DND-41 (cell line): ENCODE data around the gene PTPRE.

Experiments used
- ATAC-seq: fragments of 200-7000 bp; cut with Tn5 transposase; 3 replicates; pipeline ENCODE4 v1.9.1; 2021; ENCODE audit warnings: low read depth; ENCODE audit not compliant: insufficient read depth
- DNase-seq: peaks from one replicate; pipeline ENCODE4 v3.0.0-alpha.2; 2020
- H2AFZ ChIP-seq: 2 replicates; pipeline ENCODE4 v1.6.0; 2012; ENCODE audit warnings: low read depth, low read length
- H3K27ac ChIP-seq: 2 replicates; pipeline ENCODE4 v1.5.1; 2012; ENCODE audit warnings: low read length, inconsistent platforms
- H3K27me3 ChIP-seq: fragments of 200-600 bp; sonication (generic); 2 replicates; pipeline ENCODE4 v1.6.0; 2012; ENCODE audit warnings: low read length, mild to moderate bottlenecking, inconsistent platforms; ENCODE audit not compliant: insufficient read depth, poor library complexity
- H3K36me3 ChIP-seq: 2 replicates; pipeline ENCODE4 v1.5.1; 2012; ENCODE audit warnings: low read length, inconsistent platforms; ENCODE audit not compliant: insufficient read depth
- H3K4me1 ChIP-seq: 2 replicates; pipeline ENCODE4 v1.5.1; 2012; ENCODE audit warnings: mild to moderate bottlenecking, low read length; ENCODE audit not compliant: insufficient read depth
- H3K4me2 ChIP-seq: 2 replicates; pipeline ENCODE4 v1.6.0; 2012; ENCODE audit warnings: mild to moderate bottlenecking, moderate library complexity, low read length, inconsistent platforms; ENCODE audit not compliant: insufficient read depth
- H3K4me3 ChIP-seq, 2 experiments: fragments of 200-600 bp in 1 of 2; shearing (Covaris generic) in 1 of 2; 2 replicates each; pipeline ENCODE4 v1.5.1; 2012 to 2016; ENCODE audit warnings: inconsistent platforms in 2 of 2, low read length in 2 of 2, mild to moderate bottlenecking in 2 of 2, low read depth in 1 of 2, moderate library complexity in 1 of 2
- H3K79me2 ChIP-seq: 2 replicates; pipeline ENCODE4 v1.6.0; 2012; ENCODE audit warnings: low read length, inconsistent platforms; ENCODE audit not compliant: insufficient read depth
- H3K9ac ChIP-seq: 2 replicates; pipeline ENCODE4 v1.6.0; 2012; ENCODE audit warnings: low read depth, mild to moderate bottlenecking, inconsistent platforms, low read length, moderate library complexity
- H3K9me3 ChIP-seq: 2 replicates; pipeline ENCODE4 v1.5.1; 2012; ENCODE audit warnings: low read length, moderate library complexity, mild to moderate bottlenecking, inconsistent platforms; ENCODE audit not compliant: insufficient read depth, severe bottlenecking
- H4K20me1 ChIP-seq: 2 replicates; pipeline ENCODE4 v1.6.0; 2012; ENCODE audit warnings: low read length; ENCODE audit not compliant: insufficient read depth
- EZH2 ChIP-seq: IDR thresholded peaks from 3 replicates; pipeline ENCODE4 v1.6.1; 2012; ENCODE audit warnings: borderline replicate concordance, low read depth, mild to moderate bottlenecking, moderate library complexity, low read length, inconsistent platforms; ENCODE audit not compliant: severe bottlenecking
- TF ChIP-seq, protein P1 (sequence below): IDR thresholded peaks from 2 replicates; pipeline ENCODE4 v1.5.1; 2012; ENCODE audit warnings: borderline replicate concordance, low read length, moderate library complexity, mild to moderate bottlenecking; ENCODE audit not compliant: poor library complexity, severe bottlenecking; ENCODE audit errors: extremely low read depth

The PTPRE gene

GRCh38 chr10:127880557-127880956 is 26.3 kb upstream of the PTPRE start:
- TF ChIP-seq, protein P1, sequence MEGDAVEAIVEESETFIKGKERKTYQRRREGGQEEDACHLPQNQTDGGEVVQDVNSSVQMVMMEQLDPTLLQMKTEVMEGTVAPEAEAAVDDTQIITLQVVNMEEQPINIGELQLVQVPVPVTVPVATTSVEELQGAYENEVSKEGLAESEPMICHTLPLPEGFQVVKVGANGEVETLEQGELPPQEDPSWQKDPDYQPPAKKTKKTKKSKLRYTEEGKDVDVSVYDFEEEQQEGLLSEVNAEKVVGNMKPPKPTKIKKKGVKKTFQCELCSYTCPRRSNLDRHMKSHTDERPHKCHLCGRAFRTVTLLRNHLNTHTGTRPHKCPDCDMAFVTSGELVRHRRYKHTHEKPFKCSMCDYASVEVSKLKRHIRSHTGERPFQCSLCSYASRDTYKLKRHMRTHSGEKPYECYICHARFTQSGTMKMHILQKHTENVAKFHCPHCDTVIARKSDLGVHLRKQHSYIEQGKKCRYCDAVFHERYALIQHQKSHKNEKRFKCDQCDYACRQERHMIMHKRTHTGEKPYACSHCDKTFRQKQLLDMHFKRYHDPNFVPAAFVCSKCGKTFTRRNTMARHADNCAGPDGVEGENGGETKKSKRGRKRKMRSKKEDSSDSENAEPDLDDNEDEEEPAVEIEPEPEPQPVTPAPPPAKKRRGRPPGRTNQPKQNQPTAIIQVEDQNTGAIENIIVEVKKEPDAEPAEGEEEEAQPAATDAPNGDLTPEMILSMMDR: no peak
- TF ChIP-seq EZH2: no peak
- Histone ChIP-seq H3K4me2 (no peak overlapping the region), H3K9ac (no peak overlapping the region)

DNA sequence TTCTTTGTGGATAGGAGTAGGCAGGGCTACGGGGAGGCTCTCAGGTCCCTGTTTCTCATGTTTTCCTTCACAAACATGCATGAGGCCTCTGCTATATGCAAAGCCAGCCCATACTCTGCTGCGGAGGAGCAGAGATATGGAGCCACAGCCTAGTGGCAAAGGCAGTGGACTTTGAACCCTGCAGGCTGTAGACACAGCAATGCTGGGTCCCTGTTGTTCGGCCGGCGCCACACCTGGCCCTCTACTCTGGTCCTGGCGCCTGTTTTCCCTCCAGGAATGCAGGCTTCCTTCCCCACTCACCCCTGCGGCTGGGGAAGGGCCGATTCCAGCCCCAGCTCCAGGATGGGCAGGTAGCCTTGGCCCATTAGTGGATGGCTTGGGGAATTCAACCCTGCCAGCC is 25.6 kb upstream of the PTPRE start:
- ATAC-seq (no peak), DNase-seq (no peak)
- Histone ChIP-seq H3K9me3 (no peaks in the 10 kb centered on the region), H3K4me1 (peaks cover 12% of the 10 kb centered on the region), H3K4me3 (no peak overlapping the region), H3K4me2 (no peak overlapping the region), H3K9ac (no peak overlapping the region), H3K27ac (no peak overlapping the region), H3K36me3 (no peaks in the 10 kb centered on the region), H3K79me2 (no peaks in the 10 kb centered on the region), H2AFZ (no peak overlapping the region), H4K20me1 (no peaks in the 10 kb centered on the region), H3K27me3 (peaks cover 5% of the 10 kb centered on the region)
- no peak for TF ChIP-seq EZH2
- TF ChIP-seq, protein P1: no peak

More at GRCh38 chr10:127880557-127880956, 26.3 kb upstream of the PTPRE start:
- ATAC-seq (peak; percentile 91), DNase-seq (peak; percentile 67)
- Histone ChIP-seq H3K27ac (peak overlapping the region; percentile 36; the same call in 1 of the 2 replicates), H3K9me3 (no peaks in the 10 kb centered on the region), H4K20me1 (no peaks in the 10 kb centered on the region), H3K4me1 (peaks cover 12% of the 10 kb centered on the region), H3K79me2 (no peaks in the 10 kb centered on the region), H2AFZ (no peak overlapping the region), H3K36me3 (no peaks in the 10 kb centered on the region), H3K27me3 (peaks cover 5% of the 10 kb centered on the region), H3K4me3 (no peak overlapping the region)

- no peak for DNase-seq
- H3K4me3 ChIP-seq: no peak overlapping the region
- peaks cover 12% of the 10 kb centered on the region for H3K4me1 ChIP-seq
- peaks cover 5% of the 10 kb centered on the region for H3K27me3 ChIP-seq
- no peak overlapping the region for H2AFZ ChIP-seq
- no peaks in the 10 kb centered on the region for H3K79me2 ChIP-seq
- ATAC-seq: no peak
- no peak overlapping the region for H3K9ac ChIP-seq
- H3K9me3 ChIP-seq: no peaks in the 10 kb centered on the region
- no peak for TF ChIP-seq EZH2
- TF ChIP-seq, protein P1: no peak
- H3K27ac ChIP-seq: no peak overlapping the region
- H3K36me3 ChIP-seq: no peaks in the 10 kb centered on the region
- H4K20me1 ChIP-seq: no peaks in the 10 kb centered on the region
- no peak overlapping the region for H3K4me2 ChIP-seq
Measured at GRCh38 chr10:127882391-127882790, 24.5 kb upstream of the PTPRE start.
